Measurements from ENCODE around the gene OSBP. TPM values are rescaled to one million over a fixed set of nuclear protein-coding genes. Genes with fewer than 3 reads are reported as not detected.

The OSBP gene
- total and polyA plus RNA-seq, 2 experiments from 2014 or later, result 10.7 to 26.4 TPM

- Histone ChIP-seq H3K4me3 (no peak overlapping the region), H3K79me2 (ENCODE audit: insufficient read depth) (no peaks in the 10 kb centered on the region), H3K27ac (no peak overlapping the region), H3K9me3 (ENCODE audit: low read depth) (no peaks in the 10 kb centered on the region), H3K9me2 (ENCODE audit: insufficient read depth) (no peaks in the 10 kb centered on the region), H3K9ac (no peak overlapping the region), H3K27me3 (replicated peaks; ENCODE audit: insufficient read depth) (no peaks in the 10 kb centered on the region), H3K4me1 (ENCODE audit: insufficient read depth) (peaks cover 24% of the 10 kb centered on the region), H2AFZ (no peak overlapping the region), H3K4me2 (ENCODE audit: unreplicated experiment) (no peak overlapping the region), H4K20me1 (ENCODE audit: insufficient read depth) (no peaks in the 10 kb centered on the region), H3F3A (ENCODE audit: insufficient read depth) (peaks cover 44% of the 10 kb centered on the region), H3K36me3 (ENCODE audit: low read depth) (peaks cover 45% of the 10 kb centered on the region)
- no peak for DNase-seq
- 90 to 94% methylated on average over 1 of the region's 1 CpG for WGBS, 2 experiments (ENCODE audit: low coverage in 1 of 2, low lambda C conversion rate in 2 of 2, missing lambda C conversion rate in 2 of 2)
- in situ Hi-C loops (cut with MboI), result no loop called here
- TF ChIP-seq EZH2 (IDR thresholded peaks at IDR 0.05; ENCODE audit: insufficient read depth, poor library complexity, severe bottlenecking) (no peak), EZH2phosphoT487 (IDR thresholded peaks at IDR 0.05; ENCODE audit: insufficient read depth, low read depth) (no peak)
Observed at GRCh38 chr11:59575505-59575904, 40.1 kb downstream of the OSBP start.

- H3K27me3 ChIP-seq (replicated peaks; ENCODE audit: insufficient read depth), result no peaks in the 10 kb centered on the region
- H3K4me3 ChIP-seq, result no peak overlapping the region
- peaks cover 44% of the 10 kb centered on the region for H3F3A ChIP-seq (ENCODE audit: insufficient read depth)
- DNase-seq, result no peak
- peaks cover 24% of the 10 kb centered on the region for H3K4me1 ChIP-seq (ENCODE audit: insufficient read depth)
- in situ Hi-C loops (cut with MboI), result no loop called here
- H3K9ac ChIP-seq, result no peak overlapping the region
- no peak overlapping the region for H3K4me2 ChIP-seq (ENCODE audit: unreplicated experiment)
- no peak overlapping the region for H3K27ac ChIP-seq
- H3K9me3 ChIP-seq (ENCODE audit: low read depth), result no peaks in the 10 kb centered on the region
- no peaks in the 10 kb centered on the region for H3K79me2 ChIP-seq (ENCODE audit: insufficient read depth)
- H2AFZ ChIP-seq, result no peak overlapping the region
- TF ChIP-seq EZH2 (IDR thresholded peaks at IDR 0.05; ENCODE audit: insufficient read depth, poor library complexity, severe bottlenecking), result no peak
- TF ChIP-seq EZH2phosphoT487 (IDR thresholded peaks at IDR 0.05; ENCODE audit: insufficient read depth, low read depth), result no peak
- H3K9me2 ChIP-seq (ENCODE audit: insufficient read depth), result no peaks in the 10 kb centered on the region
- 96 to 98% methylated on average over 5 of the region's 5 CpGs for WGBS, 2 experiments (ENCODE audit: low coverage in 1 of 2, low lambda C conversion rate in 2 of 2, missing lambda C conversion rate in 2 of 2)
- peaks cover 40% of the 10 kb centered on the region for H3K36me3 ChIP-seq (ENCODE audit: low read depth)
- no peaks in the 10 kb centered on the region for H4K20me1 ChIP-seq (ENCODE audit: insufficient read depth)
Observed at GRCh38 chr11:59574932-59575502, 40.6 kb downstream of the OSBP start.

- Histone ChIP-seq H3K4me2 (ENCODE audit: unreplicated experiment) (no peak overlapping the region), H3K4me1 (ENCODE audit: insufficient read depth) (peaks cover 24% of the 10 kb centered on the region), H3K36me3 (ENCODE audit: low read depth) (peaks cover 37% of the 10 kb centered on the region), H3F3A (ENCODE audit: insufficient read depth) (peaks cover 44% of the 10 kb centered on the region), H3K4me3 (no peak overlapping the region), H3K9me3 (ENCODE audit: low read depth) (no peaks in the 10 kb centered on the region), H3K27me3 (replicated peaks; ENCODE audit: insufficient read depth) (no peaks in the 10 kb centered on the region), H3K79me2 (ENCODE audit: insufficient read depth) (no peaks in the 10 kb centered on the region), H3K9ac (no peak overlapping the region), H3K27ac (0 out of 2 replicates have a peak overlapping the region, but pooled peaks have one; percentile 65), H3K9me2 (ENCODE audit: insufficient read depth) (no peaks in the 10 kb centered on the region), H2AFZ (no peak overlapping the region), H4K20me1 (ENCODE audit: insufficient read depth) (no peaks in the 10 kb centered on the region)
- in situ Hi-C loops (cut with MboI), result no loop called here
- TF ChIP-seq EZH2phosphoT487 (IDR thresholded peaks at IDR 0.05; ENCODE audit: insufficient read depth, low read depth) (no peak), EZH2 (IDR thresholded peaks at IDR 0.05; ENCODE audit: insufficient read depth, poor library complexity, severe bottlenecking) (no peak)
- peak; percentile 28 for DNase-seq
- 54 to 58% methylated on average over 2 of the region's 2 CpGs for WGBS, 2 experiments (ENCODE audit: low coverage in 1 of 2, low lambda C conversion rate in 2 of 2, missing lambda C conversion rate in 2 of 2)
Observed at GRCh38 chr11:59574467-59574866, 41.1 kb downstream of the OSBP start.

GRCh38 chr11:59573216-59573615 lies 42.4 kb downstream of the OSBP start:
- H3K4me2 ChIP-seq (ENCODE audit: unreplicated experiment), result peak overlapping the region; percentile 41
- TF ChIP-seq EZH2 (IDR thresholded peaks at IDR 0.05; ENCODE audit: insufficient read depth, poor library complexity, severe bottlenecking) (no peak), EZH2phosphoT487 (IDR thresholded peaks at IDR 0.05; ENCODE audit: insufficient read depth, low read depth) (no peak)
- peak overlapping the region; percentile 27; the same call in 1 of the 2 replicates for H3K9ac ChIP-seq
- no peaks in the 10 kb centered on the region for H4K20me1 ChIP-seq (ENCODE audit: insufficient read depth)
- peaks cover 24% of the 10 kb centered on the region for H3K36me3 ChIP-seq (ENCODE audit: low read depth)
- H3K27me3 ChIP-seq (replicated peaks; ENCODE audit: insufficient read depth), result no peaks in the 10 kb centered on the region
- H2AFZ ChIP-seq, result 0 out of 2 replicates have a peak overlapping the region, but pooled peaks have one; percentile 28
- peak; percentile 85 for DNase-seq
- no peak overlapping the region for H3K4me3 ChIP-seq
- no peaks in the 10 kb centered on the region for H3K9me3 ChIP-seq (ENCODE audit: low read depth)
- no peaks in the 10 kb centered on the region for H3K9me2 ChIP-seq (ENCODE audit: insufficient read depth)
- peaks cover 44% of the 10 kb centered on the region for H3F3A ChIP-seq (ENCODE audit: insufficient read depth)
- H3K79me2 ChIP-seq (ENCODE audit: insufficient read depth), result no peaks in the 10 kb centered on the region
- in situ Hi-C loops (cut with MboI), result no loop called here
- H3K4me1 ChIP-seq (ENCODE audit: insufficient read depth), result peaks cover 24% of the 10 kb centered on the region
- 49% methylated on average over 4 of the region's 4 CpGs for WGBS, 2 experiments (ENCODE audit: low coverage in 1 of 2, low lambda C conversion rate in 2 of 2, missing lambda C conversion rate in 2 of 2)
- H3K27ac ChIP-seq, result peak overlapping the region; percentile 65

Data from GM23248 (cell line).